Upper lobe of left lung (tissue), 6 donors: ENCODE results near the gene ANGPTL4. TPM values are rescaled to one million over a fixed set of nuclear protein-coding genes. Genes with fewer than 3 reads are reported as not detected.

Source experiments
- ATAC-seq, 2 donors: fragments of 200-7000 bp; cut with Tn5 transposase; one replicate each; pipeline ENCODE4 v1.9.1; 2022; ENCODE audit warnings: mild to moderate bottlenecking in 2 of 2, moderate library complexity in 2 of 2; ENCODE audit not compliant: low FRiP score in 2 of 2
- DNase-seq, 2 donors: peaks; one replicate each; pipeline ENCODE4 v3.0.0-alpha.2; 2019 to 2020
- H3K27ac ChIP-seq, 4 donors: fragments of 200-600 bp; sonication (generic); one replicate each; pipeline ENCODE4 v1.5.1; 2016 to 2019
- H3K27me3 ChIP-seq, 4 donors: fragments of 200-600 bp; sonication (generic); one replicate each; pipeline ENCODE4 v1.5.1; 2017 to 2019
- H3K36me3 ChIP-seq, 4 donors: fragments of 200-600 bp; sonication (generic); one replicate each; pipeline ENCODE4 v1.5.1; 2016 to 2019
- H3K4me1 ChIP-seq, 4 donors: fragments of 200-600 bp; sonication (generic); one replicate each; pipeline ENCODE4 v1.5.1; 2018 to 2019
- H3K4me3 ChIP-seq, 4 donors: fragments of 200-600 bp; sonication (generic); one replicate each; pipeline ENCODE4 v1.5.1; 2017 to 2019; ENCODE audit warnings: mild to moderate bottlenecking in 2 of 4, moderate library complexity in 1 of 4
- H3K9me3 ChIP-seq, 4 donors: fragments of 200-600 bp; sonication (generic); one replicate each; pipeline ENCODE4 v1.5.1; 2018 to 2019
- CTCF ChIP-seq, 6 experiments: fragments of 450-650 bp in 4 of 6; fragments of 200-600 bp in 2 of 6; sonication (generic) in 2 of 6; IDR thresholded peaks; one replicate each; pipeline ENCODE4 v1.5.1; 2016 to 2019; ENCODE audit warnings: antibody characterized with exemption in 6 of 6
- EP300 ChIP-seq, 4 donors: sonication (generic); formaldehyde crosslinking; IDR thresholded peaks; one replicate each; pipeline ENCODE4 v1.5.1; 2017; ENCODE audit warnings: antibody characterized with exemption in 4 of 4, control low read depth in 2 of 4
- POLR2A ChIP-seq, 4 donors: fragments of 450-650 bp; IDR thresholded peaks; one replicate each; pipeline ENCODE4 v1.5.1; 2016 to 2017; ENCODE audit warnings: antibody characterized with exemption in 4 of 4, mild to moderate bottlenecking in 2 of 4
- POLR2AphosphoS5 ChIP-seq, 2 donors: sonication (generic); formaldehyde crosslinking; IDR thresholded peaks; one replicate each; pipeline ENCODE4 v1.5.1; 2017; ENCODE audit warnings: antibody characterized with exemption in 2 of 2
- WGBS, 2 donors: methylation state at CpG; one replicate each; pipeline ENCODE4 v1.1.5; 2017 to 2018; 5-methylcytosine and 5-hydroxymethylcytosine counted together
- total RNA-seq, 6 donors: library from RNA; depleted of rRNA in 4 of 6; stranded (reverse); fragments of >200 nt in 4 of 6; gene quantifications; one replicate each; pipeline versions ENCODE4 v1.1.0 to v1.2.1, GENCODE V29; 2016 to 2021
- donor health status: DM: no; HTN: no; CAD: no; lungs with moderate emphysema.
- donor health status: DM: no; HTN: yes; CAD: no; lungs with severe emphysema.

Gene ANGPTL4
- total RNA-seq, 6 donors from 2014 or later = 1.8 to 27.7 (median 13.4) TPM; not detected in 1

- no peak for ATAC-seq
- TF ChIP-seq POLR2A (IDR thresholded peaks at IDR 0.05) (no peak), EP300 (IDR thresholded peaks at IDR 0.05) (no peak), POLR2AphosphoS5 (IDR thresholded peaks at IDR 0.05) (no peak), CTCF (IDR thresholded peaks at IDR 0.05) (no peak)
- WGBS, 2 donors = 65 to 78% methylated on average over 4 of the region's 4 CpGs
Measured at GRCh38 chr19:8357007-8357521, 6.9 kb upstream of the ANGPTL4 start.

GRCh38 chr19:8358948-8359347 lies 5.0 kb upstream of the ANGPTL4 start:
- ATAC-seq (no peak), DNase-seq (no peak)
- no peaks in the 10 kb centered on the region for H3K36me3 ChIP-seq
- H3K27me3 ChIP-seq = no peaks in the 10 kb centered on the region
- peaks cover 0 to 4% (median 0%) of the 10 kb centered on the region in 4 donors for H3K9me3 ChIP-seq
- TF ChIP-seq POLR2A (IDR thresholded peaks at IDR 0.05) (no peak), EP300 (IDR thresholded peaks at IDR 0.05) (no peak), POLR2AphosphoS5 (IDR thresholded peaks at IDR 0.05) (no peak), CTCF (IDR thresholded peaks at IDR 0.05) (no peak)
- 89% methylated on average over 6 of the region's 6 CpGs for WGBS, 2 donors
- H3K27ac ChIP-seq = no peak overlapping the region
- no peak overlapping the region for H3K4me3 ChIP-seq
- H3K4me1 ChIP-seq = peaks cover 42 to 51% (median 43%) of the 10 kb centered on the region in 4 donors

More at GRCh38 chr19:8357007-8357521, 6.9 kb upstream of the ANGPTL4 start:
- Histone ChIP-seq H3K4me1 (peaks cover 31 to 45% (median 39%) of the 10 kb centered on the region in 4 donors), H3K36me3 (no peaks in the 10 kb centered on the region), H3K27ac (no peak overlapping the region), H3K4me3 (no peak overlapping the region), H3K9me3 (peaks cover 0 to 4% (median 0%) of the 10 kb centered on the region in 4 donors), H3K27me3 (no peaks in the 10 kb centered on the region)
- no peak for DNase-seq

- H3K27ac ChIP-seq = no peak overlapping the region
- ATAC-seq = no peak
- peaks cover 36 to 53% (median 45%) of the 10 kb centered on the region in 4 donors for H3K4me1 ChIP-seq
- peaks cover 0 to 4% (median 0%) of the 10 kb centered on the region in 4 donors for H3K9me3 ChIP-seq
- WGBS, 2 donors = 82 to 94% methylated on average over 8 of the region's 8 CpGs
- DNase-seq = no peak
- TF ChIP-seq EP300 (IDR thresholded peaks at IDR 0.05) = no peak
- TF ChIP-seq POLR2AphosphoS5 (IDR thresholded peaks at IDR 0.05) = no peak
- no peak for TF ChIP-seq POLR2A (IDR thresholded peaks at IDR 0.05)
- no peak for TF ChIP-seq CTCF (IDR thresholded peaks at IDR 0.05)
- H3K27me3 ChIP-seq = peaks cover 0 to 3% (median 1%) of the 10 kb centered on the region in 4 donors
- no peaks in the 10 kb centered on the region for H3K36me3 ChIP-seq
- no peak overlapping the region for H3K4me3 ChIP-seq
Measured at GRCh38 chr19:8360196-8360595, 3.8 kb upstream of the ANGPTL4 start.

GRCh38 chr19:8361921-8362793 lies 1.8 kb upstream of the ANGPTL4 start:
- Histone ChIP-seq H3K4me3 (no peak overlapping the region), H3K27me3 (peaks cover 0 to 3% (median 1%) of the 10 kb centered on the region in 4 donors), H3K36me3 (no peaks in the 10 kb centered on the region), H3K27ac (peak overlapping the region; percentile 70 to 91 (median 83)), H3K4me1 (peaks cover 38 to 60% (median 50%) of the 10 kb centered on the region in 4 donors), H3K9me3 (no peaks in the 10 kb centered on the region)
- ATAC-seq (peak; percentile 82 to 92), DNase-seq (peak; percentile 86 to 97)
- WGBS, 2 donors = 15 to 19% methylated on average over 10 to 12 of the region's 12 CpGs
- TF ChIP-seq POLR2A (IDR thresholded peaks at IDR 0.05) (peak in 1 of 4 donors; percentile 23), CTCF (IDR thresholded peaks at IDR 0.05) (no peak), EP300 (IDR thresholded peaks at IDR 0.05) (peak in 3 of 4 donors; percentile 74 to 97 (median 79)), POLR2AphosphoS5 (IDR thresholded peaks at IDR 0.05) (peak; percentile 93 to 97)
